COLO829 (cell line): Measurements from ENCODE around the gene OSGEP.
"Not testable (repeated sequence)": the region's sequence is repeated elsewhere in the genome, so short reads cannot be mapped to it uniquely, and the experiment has no call there.

Experiments
- DNase-seq: peaks from one replicate; pipeline ENCODE4 v3.0.0; 2012; ENCODE audit warnings: low spot score

The OSGEP gene

DNA sequence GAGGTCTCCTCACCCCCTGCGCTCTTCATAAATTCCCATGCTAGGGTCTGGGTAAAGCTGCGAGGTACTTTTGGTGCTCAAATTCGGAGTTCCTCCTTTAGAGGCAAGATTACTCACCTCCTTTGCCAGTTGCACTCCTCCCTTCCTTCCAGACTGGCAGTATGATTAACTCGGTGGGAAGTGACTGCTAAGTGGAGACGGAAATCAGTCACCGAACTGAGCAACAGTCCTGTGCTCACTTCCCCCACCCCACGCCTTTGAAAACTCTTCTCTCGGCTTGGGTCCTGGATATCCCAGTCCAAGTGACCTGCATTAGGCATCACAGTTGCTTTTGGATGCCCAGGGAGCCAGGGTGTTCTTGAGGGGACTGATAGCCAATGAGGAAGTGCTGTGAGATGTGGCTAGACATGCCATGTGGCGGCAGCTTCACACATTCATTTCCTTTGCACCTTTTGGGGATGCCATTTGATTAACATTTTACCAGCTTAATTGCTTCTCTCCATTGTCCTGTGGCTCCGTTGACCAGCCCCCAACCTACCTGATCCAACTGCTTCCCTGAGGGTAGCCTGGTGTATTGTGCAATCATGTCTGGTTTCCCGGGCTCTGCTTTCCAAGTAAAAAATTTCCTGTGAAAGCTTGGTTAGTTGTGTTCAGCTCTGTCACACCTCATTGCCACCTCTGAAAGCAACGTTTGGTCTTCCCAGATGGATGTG lies 15.4 kb upstream of the OSGEP start:
- DNase-seq = no peak

DNA sequence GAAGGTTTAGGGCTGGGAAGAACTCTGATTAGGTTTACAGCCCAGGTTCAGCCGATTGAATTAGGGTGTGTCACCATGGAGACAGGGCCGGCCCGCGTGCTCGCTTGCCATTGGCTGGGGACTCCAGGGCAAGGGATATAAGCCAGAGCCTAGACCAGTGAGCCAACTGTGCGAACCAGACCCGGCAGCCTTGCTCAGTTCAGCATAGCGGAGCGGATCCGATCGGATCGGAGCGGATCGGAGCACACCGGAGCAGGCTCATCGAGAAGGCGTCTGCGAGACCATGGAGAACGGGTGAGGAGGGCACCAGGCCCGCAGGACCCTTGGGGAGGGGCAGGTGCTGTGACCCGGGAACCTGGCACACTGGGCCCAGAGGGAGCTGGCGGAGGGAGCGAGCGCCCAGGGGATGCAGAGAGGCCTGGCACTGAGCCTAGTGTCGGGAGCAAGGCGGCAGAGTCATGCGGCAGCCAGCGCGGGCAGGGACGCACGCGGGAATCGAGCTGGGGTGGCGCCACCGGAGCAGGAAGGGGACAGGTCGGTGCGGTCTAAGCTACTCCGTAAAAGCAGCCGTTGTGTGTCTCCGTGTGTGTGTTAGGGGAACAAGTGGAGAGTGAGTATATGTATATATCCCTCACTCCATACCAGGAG lies 14.8 kb upstream of the OSGEP start, which contains the start of gene PNP:
TSS of gene PNP (plus strand) at position 165 of the 648 bp plus-strand sequence. CDS start at position 284, 119 bp downstream.
- peak; percentile 77 for DNase-seq

DNA sequence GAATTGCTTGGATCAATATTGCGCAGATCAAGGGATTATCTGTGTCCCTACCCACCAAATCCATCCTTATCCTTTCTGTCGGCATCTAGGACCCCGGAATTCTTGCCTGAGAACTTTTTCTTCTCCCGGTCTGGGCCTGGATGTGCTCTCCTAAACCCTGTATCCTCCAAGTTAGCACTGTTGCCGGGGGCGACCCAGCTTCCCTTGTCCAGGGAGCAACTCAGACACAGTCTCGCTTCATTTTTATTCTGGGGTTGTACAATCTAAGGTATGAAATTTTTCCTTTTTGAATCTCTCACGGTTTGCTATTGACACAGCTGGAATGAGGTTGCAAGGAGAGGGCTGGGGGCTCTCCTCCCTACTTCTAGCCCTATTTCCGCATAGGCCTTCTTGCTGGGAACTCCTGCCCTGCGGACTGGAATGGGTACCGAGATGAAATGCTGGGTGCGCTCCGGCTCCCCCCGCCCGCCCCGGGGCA lies 14.2 kb upstream of the OSGEP start:
- DNase-seq = no peak

- DNase-seq = peak; percentile 95
These were observed 6.9 kb upstream of the OSGEP start, which contains the start of gene PIP4P1 for GRCh38 chr14:20461225-20462141. Gene PIP4P1 (minus strand): TSS chr14:20461434. CDS start chr14:20461325, 109 bp downstream.

GRCh38 chr14:20460458-20461224 lies 6.0 kb upstream of the OSGEP start:
- no peak for DNase-seq

DNA sequence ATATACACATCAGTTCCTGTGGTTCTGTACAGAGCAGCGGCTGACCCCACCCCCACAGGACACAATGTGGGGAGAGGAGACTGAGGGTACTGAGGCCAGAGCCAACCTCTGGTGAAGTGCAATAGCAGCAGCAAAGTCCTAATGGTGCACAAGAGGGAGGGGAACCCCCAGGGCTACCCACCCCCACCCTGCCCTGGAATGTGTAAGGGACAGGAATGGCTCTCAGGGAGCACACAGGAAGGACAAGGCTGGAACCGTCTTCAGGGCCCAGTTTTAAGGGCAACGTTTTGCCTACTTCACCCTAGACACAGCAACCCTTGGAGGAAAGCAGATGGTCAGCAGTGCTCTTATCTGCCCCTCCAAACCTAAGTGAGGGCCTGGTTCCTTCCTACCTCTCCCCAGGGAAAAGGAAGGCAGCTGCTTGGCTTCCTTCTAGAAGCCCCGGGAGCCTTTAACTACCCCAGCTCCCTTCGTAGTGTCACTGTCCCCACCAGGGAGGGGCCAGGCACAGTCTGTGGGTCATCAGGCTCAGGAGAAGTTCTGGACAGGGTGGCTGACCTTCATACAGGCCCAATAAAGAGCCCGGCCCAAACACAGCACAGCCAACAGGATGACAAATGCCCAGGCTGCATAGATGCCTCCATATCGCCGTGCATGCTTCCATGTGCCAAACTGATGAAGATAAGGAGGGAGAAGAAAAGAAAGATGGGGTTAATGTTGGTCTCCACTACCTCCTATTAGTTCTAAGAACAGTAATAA lies 3.6 kb upstream of the OSGEP start:
- DNase-seq = no peak

DNA sequence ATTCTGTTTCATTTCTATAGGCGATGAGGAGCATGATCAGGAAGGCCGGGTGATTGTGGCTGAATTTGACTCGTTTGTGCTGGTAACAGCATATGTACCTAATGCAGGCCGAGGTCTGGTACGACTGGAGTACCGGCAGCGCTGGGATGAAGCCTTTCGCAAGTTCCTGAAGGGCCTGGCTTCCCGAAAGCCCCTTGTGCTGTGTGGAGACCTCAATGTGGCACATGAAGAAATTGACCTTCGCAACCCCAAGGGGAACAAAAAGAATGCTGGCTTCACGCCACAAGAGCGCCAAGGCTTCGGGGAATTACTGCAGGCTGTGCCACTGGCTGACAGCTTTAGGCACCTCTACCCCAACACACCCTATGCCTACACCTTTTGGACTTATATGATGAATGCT lies 2.4 kb upstream of the OSGEP start:
- no peak for DNase-seq

- DNase-seq = peak; percentile 72
These were observed 1.0 kb upstream of the OSGEP start for GRCh38 chr14:20455355-20456300.

GRCh38 chr14:20452831-20453230 lies 1.8 kb downstream of the OSGEP start:
- DNase-seq = not testable (repeated sequence)

GRCh38 chr14:20446889-20447288 lies 7.7 kb downstream of the OSGEP start:
- no peak for DNase-seq

DNA sequence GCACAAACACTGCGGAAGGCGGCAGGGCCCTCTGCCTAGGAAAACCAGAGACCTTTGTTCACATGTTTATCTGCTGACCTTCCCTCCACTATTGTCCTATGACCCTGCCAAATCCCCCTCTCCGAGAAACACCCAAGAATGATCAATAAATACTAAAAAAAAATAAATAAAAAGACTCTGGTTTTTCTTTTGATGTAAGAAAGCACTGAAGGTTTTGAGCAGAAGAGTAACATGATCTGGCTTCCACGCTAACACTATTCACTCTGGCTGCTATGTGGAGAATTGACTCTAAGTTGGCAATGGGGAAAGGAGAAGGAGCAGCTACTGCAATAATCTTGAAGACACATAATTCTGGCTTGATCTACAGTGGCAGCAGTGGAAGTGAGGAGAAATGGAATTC lies 11.0 kb downstream of the OSGEP start:
- not testable (repeated sequence) for DNase-seq

DNA sequence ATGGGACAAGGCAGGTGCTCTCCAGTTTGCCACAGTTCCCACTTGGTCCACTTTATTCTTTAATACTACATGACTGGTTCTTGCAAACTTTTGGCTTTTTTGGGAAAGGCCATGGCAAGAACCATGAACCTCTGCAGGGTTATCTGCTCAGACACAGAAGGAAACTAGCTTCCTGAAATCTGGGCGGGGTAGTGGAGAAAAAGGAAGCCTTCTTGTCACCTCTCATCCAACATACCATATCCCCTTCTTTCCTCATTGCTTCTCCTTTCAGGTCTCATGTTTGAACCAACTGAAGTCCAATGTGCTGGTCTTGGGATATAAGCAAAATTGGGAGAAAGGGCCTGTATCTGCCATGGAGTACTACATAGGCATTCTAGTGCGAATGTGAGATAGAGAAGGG lies 13.2 kb downstream of the OSGEP start:
- DNase-seq = no peak

- DNase-seq = no peak
These were observed 13.7 kb downstream of the OSGEP start for GRCh38 chr14:20440882-20441281.

DNA sequence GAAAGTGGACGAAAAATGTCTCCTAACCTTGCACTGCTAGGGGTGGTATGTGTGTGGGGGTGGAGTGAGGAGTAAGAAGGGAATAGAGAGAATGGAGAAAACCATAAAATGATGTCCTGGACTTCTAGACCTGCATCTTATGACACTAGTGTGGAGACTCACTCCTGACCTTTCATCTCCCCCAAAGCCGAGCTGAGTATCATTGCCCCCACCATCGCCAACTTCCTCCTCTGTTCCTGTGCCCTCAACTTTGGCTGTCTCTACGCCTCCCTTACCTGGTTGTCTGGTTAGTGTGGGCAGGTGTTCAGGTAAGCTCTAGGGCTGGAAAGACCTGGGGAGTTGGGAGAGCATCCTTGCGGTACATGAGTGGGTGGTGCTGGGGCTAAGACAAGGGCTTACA lies 14.1 kb downstream of the OSGEP start:
- no peak for DNase-seq

- no peak for DNase-seq
These were observed 15.9 kb downstream of the OSGEP start for GRCh38 chr14:20438664-20439063.

DNA sequence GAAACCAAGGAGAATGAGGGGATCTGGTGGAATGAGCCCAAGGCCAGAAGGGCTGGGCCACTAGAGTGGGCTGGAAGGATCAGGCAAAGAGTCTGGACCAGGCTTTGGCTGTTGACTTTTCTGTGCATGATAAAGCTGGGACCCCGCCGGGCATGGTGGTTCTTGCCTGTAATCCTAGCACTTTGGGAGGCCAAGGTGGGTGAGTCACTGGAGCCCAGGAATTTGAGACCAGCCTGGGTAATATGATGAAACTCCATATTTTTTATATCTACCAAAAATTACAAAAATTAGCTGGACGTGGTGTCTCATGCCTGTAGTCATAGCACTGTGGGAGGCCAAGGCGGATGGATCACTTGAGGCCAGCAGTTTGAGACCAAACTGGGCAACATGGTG lies 18.3 kb downstream of the OSGEP start:
- DNase-seq = no peak

DNA sequence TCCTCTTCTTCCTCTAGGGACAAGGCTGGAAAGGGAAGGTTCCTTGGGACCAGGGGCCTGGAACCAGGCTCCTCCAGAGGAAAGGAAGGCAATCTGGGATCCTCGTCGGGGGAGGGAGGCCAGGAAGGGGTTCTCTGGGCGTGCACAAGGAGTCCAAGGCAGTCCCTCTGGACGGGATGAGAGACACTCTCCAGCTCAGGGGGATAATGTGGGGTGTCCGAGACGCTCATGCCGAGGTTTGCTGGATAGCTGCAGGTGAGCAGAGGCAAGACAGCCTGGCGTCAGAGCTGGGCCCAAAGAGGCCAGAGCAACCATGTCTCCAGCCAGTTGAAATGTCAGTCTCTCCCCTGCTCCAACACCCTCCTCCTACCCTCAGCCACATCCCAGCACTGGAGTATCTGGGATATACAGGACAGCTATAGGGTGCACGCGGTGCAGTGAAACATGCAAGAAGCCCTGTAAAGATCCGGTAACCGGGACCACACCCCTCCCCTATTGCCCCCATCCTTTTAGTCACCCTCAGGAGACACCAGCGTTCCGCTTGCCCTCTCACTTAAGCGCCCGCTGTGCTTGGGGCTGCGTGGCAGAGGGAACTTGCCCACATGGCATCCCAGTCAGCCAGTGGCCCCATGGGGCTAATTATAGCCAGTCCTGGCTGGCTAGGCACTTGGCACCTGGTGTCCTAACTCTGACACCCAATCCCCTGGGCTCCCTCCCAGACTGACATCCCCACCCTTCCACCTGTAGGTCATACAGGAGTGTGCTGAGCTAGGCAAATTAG lies 18.8 kb downstream of the OSGEP start, which contains the start of gene KLHL33:
TSS of gene KLHL33 (minus strand) at position 585 of the 781 bp plus-strand sequence. CDS start at position 230, 355 bp downstream.
- DNase-seq = no peak

DNA sequence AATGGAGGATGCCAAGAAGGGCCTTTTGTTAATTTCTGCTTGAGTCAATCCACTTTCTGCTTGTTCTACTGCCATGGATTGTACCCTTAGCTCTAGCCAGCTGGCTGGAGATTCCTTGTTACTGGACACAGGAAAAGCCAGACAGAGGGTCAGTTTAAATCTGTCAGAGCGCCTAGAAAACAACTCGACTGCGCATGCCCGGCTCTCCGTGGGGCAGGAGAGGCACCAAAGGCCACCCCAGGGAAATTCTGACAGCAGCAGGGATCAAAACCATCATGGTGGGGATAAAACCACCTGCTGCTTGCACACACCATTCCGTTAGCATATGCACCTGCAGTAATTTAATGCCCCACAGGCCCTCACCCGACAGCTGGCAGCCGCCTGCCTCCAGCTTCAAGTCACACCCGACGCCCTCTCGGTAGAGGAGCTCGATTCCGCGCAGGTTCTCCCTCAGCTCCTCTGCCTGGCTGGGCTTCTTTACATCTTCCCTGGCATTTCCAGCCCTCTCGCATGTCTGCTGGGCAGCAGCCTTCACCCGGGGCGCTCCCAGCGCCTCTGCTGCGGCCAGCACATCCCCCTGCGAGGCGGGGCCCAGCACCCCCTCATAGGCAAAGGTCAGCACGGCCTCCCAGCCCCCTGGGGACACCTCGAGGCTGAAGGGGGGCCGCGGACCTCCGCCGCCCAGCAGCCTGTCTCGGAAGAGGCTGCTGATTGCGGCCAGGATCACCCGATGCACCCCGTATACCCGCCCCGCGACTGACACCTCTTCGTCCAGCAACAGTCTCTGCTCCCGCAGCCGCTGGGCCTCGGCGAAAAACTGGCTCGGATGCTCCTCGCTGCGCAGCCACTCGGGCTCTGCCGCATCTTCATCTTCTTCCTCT lies 19.7 kb downstream of the OSGEP start:
- no peak for DNase-seq
